H1 (cell line): Measurements from ENCODE around the gene ZNF672. TPM values are rescaled to one million over a fixed set of nuclear protein-coding genes. Genes with fewer than 3 reads are reported as not detected.

Experiments
- CTCF ChIA-PET: fragments of 300-600 bp; sonication (Branson Sonifier 250); formaldehyde crosslinking; loops from one replicate; lab custom pipeline; 2021; ENCODE audit not compliant: partially characterized antibody; lab: Charles Lee
- POLR2A ChIA-PET: fragments of 300-600 bp; sonication (Branson Sonifier 250); formaldehyde crosslinking; loops from one replicate; lab custom pipeline; 2021; ENCODE audit warnings: inconsistent platforms; ENCODE audit not compliant: partially characterized antibody; lab: Charles Lee
- DNase-seq, 2 experiments: peaks; one replicate each; pipeline versions ENCODE4 v3.0.0 to v3.0.0-alpha.2; 2010 to 2022; ENCODE audit warnings: low spot score in 2 of 2, low read depth in 1 of 2, mixed read lengths in 1 of 2
- FAIRE-seq: peaks from 2 replicates; lab custom pipeline; 2011; peaks lifted over from hg19 to GRCh38; lab: Jason Lieb, UNC
- H2AFZ ChIP-seq: 2 replicates; pipeline ENCODE4 v1.8.1; 2012; ENCODE audit warnings: low read length, inconsistent platforms
- H2AK5ac ChIP-seq: 2 replicates; pipeline ENCODE4 v1.6.1; 2013; ENCODE audit warnings: low read depth, low read length
- H2BK120ac ChIP-seq: replicated peaks from 2 replicates; pipeline ENCODE3; 2013; ENCODE audit warnings: low read depth, low read length, inconsistent platforms
- H2BK12ac ChIP-seq: 2 replicates; pipeline ENCODE4 v1.6.1; 2013; ENCODE audit warnings: low read depth, low read length
- H2BK15ac ChIP-seq: 2 replicates; pipeline ENCODE4 v1.6.1; 2013; ENCODE audit warnings: low read length
- H2BK20ac ChIP-seq: 2 replicates; pipeline ENCODE4 v1.6.1; 2013; ENCODE audit warnings: low read length
- H2BK5ac ChIP-seq: 2 replicates; pipeline ENCODE4 v1.6.1; 2013; ENCODE audit warnings: low read depth, low read length
- H3K14ac ChIP-seq: 2 replicates; pipeline ENCODE4 v1.6.1; 2013; ENCODE audit warnings: inconsistent platforms; ENCODE audit not compliant: insufficient read length
- H3K18ac ChIP-seq: 2 replicates; pipeline ENCODE4 v1.6.1; 2013; ENCODE audit warnings: low read length; ENCODE audit errors: extremely low read depth
- H3K23ac ChIP-seq: 2 replicates; pipeline ENCODE4 v1.6.1; 2013; ENCODE audit warnings: inconsistent platforms; ENCODE audit not compliant: insufficient read length
- H3K23me2 ChIP-seq: 2 replicates; pipeline ENCODE4 v1.6.1; 2013; ENCODE audit warnings: low read depth, low read length
- H3K27ac ChIP-seq: 2 replicates; pipeline ENCODE4 v1.6.1; 2011; ENCODE audit warnings: low read depth, low read length, inconsistent platforms
- H3K27me3 ChIP-seq, 4 experiments: replicated peaks in 1 of 4; 1 replicate in 1 of 4; 2 replicates in 3 of 4; pipeline versions ENCODE4 v1.6.1 to v1.8.1; 2011 to 2013; ENCODE audit warnings: low read length in 3 of 4, mild to moderate bottlenecking in 3 of 4, inconsistent platforms in 2 of 4, mixed read lengths in 2 of 4, moderate library complexity in 1 of 4; ENCODE audit not compliant: control insufficient read depth in 3 of 4, insufficient read depth in 3 of 4; ENCODE audit errors: extremely low read depth in 1 of 4
- H3K36me3 ChIP-seq, 4 experiments: 2 replicates each; pipeline versions ENCODE4 v1.6.1 to v1.8.1; 2011 to 2013; ENCODE audit warnings: mild to moderate bottlenecking in 4 of 4, low read length in 3 of 4, moderate library complexity in 2 of 4, control low read depth in 1 of 4, inconsistent platforms in 1 of 4; ENCODE audit not compliant: insufficient read depth in 4 of 4, control insufficient read depth in 2 of 4
- H3K4ac ChIP-seq: replicated peaks from 2 replicates; pipeline ENCODE3; 2013; ENCODE audit warnings: low read length, low read depth, mixed read lengths, inconsistent platforms; ENCODE audit not compliant: insufficient read length
- H3K4me1 ChIP-seq, 4 experiments: replicated peaks in 1 of 4; 1 replicate in 1 of 4; 2 replicates in 3 of 4; pipeline versions ENCODE4 v1.6.1 to v1.8.1; 2011 to 2013; ENCODE audit warnings: low read length in 3 of 4, inconsistent platforms in 2 of 4, mixed read lengths in 1 of 4; ENCODE audit not compliant: insufficient read depth in 4 of 4, control insufficient read depth in 3 of 4
- H3K4me2 ChIP-seq, 2 experiments: 2 replicates each; pipeline versions ENCODE4 v1.6.1 to v1.8.1; 2011 to 2013; ENCODE audit warnings: low read depth in 2 of 2, low read length in 2 of 2, control low read depth in 1 of 2, inconsistent platforms in 1 of 2, mild to moderate bottlenecking in 1 of 2; ENCODE audit not compliant: insufficient read depth in 1 of 2
- H3K4me3 ChIP-seq, 4 experiments: fragments of 200-600, 300-600 bp in 1 of 4; sonication (generic), shearing (Covaris generic), sonication (Bioruptor Twin) in 1 of 4; 2 replicates each; pipeline versions ENCODE4 v1.5.1 to v1.8.1; 2011 to 2016; ENCODE audit warnings: low read length in 4 of 4, low read depth in 3 of 4, control low read depth in 2 of 4, inconsistent platforms in 2 of 4, mild to moderate bottlenecking in 2 of 4, mixed read lengths in 1 of 4, moderate library complexity in 1 of 4; ENCODE audit not compliant: insufficient read depth in 2 of 4; ENCODE audit errors: extremely low read depth in 1 of 4
- H3K56ac ChIP-seq: replicated peaks from 2 replicates; pipeline ENCODE3; 2013; ENCODE audit warnings: low read depth, mild to moderate bottlenecking, mixed read lengths, low read length, inconsistent platforms; ENCODE audit not compliant: insufficient read length
- H3K79me1 ChIP-seq: 2 replicates; pipeline ENCODE4 v1.6.1; 2013; ENCODE audit warnings: low read depth, low read length, control low read depth
- H3K79me2 ChIP-seq, 2 experiments: 2 replicates each; pipeline versions ENCODE4 v1.6.1 to v1.8.1; 2012 to 2013; ENCODE audit warnings: low read length in 2 of 2, mild to moderate bottlenecking in 2 of 2, inconsistent platforms in 1 of 2; ENCODE audit not compliant: insufficient read depth in 2 of 2, control insufficient read depth in 1 of 2
- H3K9ac ChIP-seq, 4 experiments: replicated peaks in 1 of 4; 1 replicate in 1 of 4; 2 replicates in 3 of 4; pipeline versions ENCODE4 v1.6.1 to v1.8.1; 2011 to 2013; ENCODE audit warnings: low read depth in 3 of 4, low read length in 3 of 4, control low read depth in 2 of 4, mild to moderate bottlenecking in 2 of 4, moderate library complexity in 2 of 4, inconsistent platforms in 1 of 4; ENCODE audit errors: extremely low read depth in 1 of 4
- H3K9me3 ChIP-seq, 2 experiments: 2 replicates each; pipeline versions ENCODE4 v1.6.1 to v1.8.1; 2012 to 2013; ENCODE audit warnings: mild to moderate bottlenecking in 2 of 2, moderate library complexity in 2 of 2, control low read depth in 1 of 2, inconsistent platforms in 1 of 2, low read depth in 1 of 2, low read length in 1 of 2, mixed read lengths in 1 of 2; ENCODE audit not compliant: insufficient read depth in 2 of 2
- H4K20me1 ChIP-seq, 2 experiments: replicated peaks in 1 of 2; 2 replicates each; pipeline versions ENCODE3 to v1.8.1; 2011 to 2013; ENCODE audit warnings: inconsistent platforms in 2 of 2, low read length in 2 of 2, mild to moderate bottlenecking in 1 of 2; ENCODE audit not compliant: insufficient read depth in 2 of 2, control insufficient read depth in 1 of 2
- H4K5ac ChIP-seq: 2 replicates; pipeline ENCODE4 v1.6.1; 2013; ENCODE audit warnings: low read length, low read depth, mixed read lengths, inconsistent platforms; ENCODE audit not compliant: insufficient read length
- H4K8ac ChIP-seq: 2 replicates; pipeline ENCODE4 v1.8.0; 2013; ENCODE audit warnings: mild to moderate bottlenecking, moderate library complexity, low read length, inconsistent platforms; ENCODE audit not compliant: insufficient read depth; ENCODE audit errors: extremely low read depth
- H4K91ac ChIP-seq: replicated peaks from 2 replicates; pipeline ENCODE3; 2013; ENCODE audit warnings: low read length, mixed read lengths, inconsistent platforms; ENCODE audit not compliant: insufficient read length
- ASH2L ChIP-seq: fragments of 200-600, 300-600 bp; sonication (generic); IDR thresholded peaks from one replicate; pipeline ENCODE4 v1.7.1; 2017; ENCODE audit warnings: low read length
- BCL11A ChIP-seq, 2 experiments: IDR thresholded peaks; one replicate each; pipeline ENCODE4 v1.6.1; 2011; ENCODE audit warnings: low read depth in 2 of 2, low read length in 2 of 2, mild to moderate bottlenecking in 2 of 2
- CBX5 ChIP-seq: fragments of 300-800, 300-1000 bp; sonication (generic); IDR thresholded peaks from 2 replicates; pipeline ENCODE4 v1.7.1; 2016; ENCODE audit warnings: antibody characterized with exemption, low read length, low read depth
- CREB1 ChIP-seq: IDR thresholded peaks from 2 replicates; pipeline ENCODE4 v1.6.1; 2012; ENCODE audit warnings: inconsistent platforms
- EZH2 ChIP-seq: fragments of 200-600 bp; sonication (generic); IDR thresholded peaks from 2 replicates; pipeline ENCODE4 v1.7.1; 2012; ENCODE audit warnings: low read depth, mild to moderate bottlenecking, moderate library complexity, low read length, inconsistent platforms; ENCODE audit not compliant: severe bottlenecking
- FOSL1 ChIP-seq: IDR thresholded peaks from 2 replicates; pipeline ENCODE4 v1.6.1; 2011; ENCODE audit warnings: mild to moderate bottlenecking, low read depth, low read length, moderate library complexity; ENCODE audit not compliant: insufficient read depth
- JUND ChIP-seq: IDR thresholded peaks from 2 replicates; pipeline ENCODE4 v1.6.1; 2011; ENCODE audit warnings: mild to moderate bottlenecking, improper control_type of control experiment, low read length
- KDM1A ChIP-seq: fragments of 200-600, 300-600 bp; sonication (generic); IDR thresholded peaks from 2 replicates; pipeline ENCODE4 v1.7.1; 2016; ENCODE audit warnings: mild to moderate bottlenecking, low read length, borderline replicate concordance
- KDM5A ChIP-seq: fragments of 200-600 bp; IDR thresholded peaks from 2 replicates; pipeline ENCODE4 v1.7.1; 2012; ENCODE audit warnings: mild to moderate bottlenecking, low read length, inconsistent platforms, mixed read lengths
- POLR2AphosphoS5 ChIP-seq: IDR thresholded peaks from 2 replicates; pipeline ENCODE4 v1.6.1; 2011; ENCODE audit warnings: low read depth, low read length
- SP4 ChIP-seq: IDR thresholded peaks from 2 replicates; pipeline ENCODE4 v1.6.1; 2012; ENCODE audit warnings: low read length, inconsistent platforms
- TAF1 ChIP-seq: IDR thresholded peaks from 2 replicates; pipeline ENCODE4 v1.6.1; 2011; ENCODE audit warnings: mild to moderate bottlenecking, low read depth, low read length
- WGBS, 2 experiments: shearing (Covaris generic) in 1 of 2; methylation state at CpG; one replicate each; pipeline versions ENCODE4 v1.1.6 to v1.1.7; 2013 to 2015; ENCODE audit warnings: low lambda C conversion rate in 2 of 2, mixed read lengths in 2 of 2, inconsistent platforms in 1 of 2, low coverage in 1 of 2, missing lambda C conversion rate in 1 of 2; ENCODE audit not compliant: insufficient replicate concordance in 2 of 2, insufficient coverage in 1 of 2, insufficient read length in 1 of 2; ENCODE audit errors: extremely low coverage in 1 of 2, missing lambda C conversion rate in 1 of 2; 5-methylcytosine and 5-hydroxymethylcytosine counted together
- polyA plus RNA-seq, 7 experiments: library from polyadenylated mRNA; depleted of rRNA in 3 of 7; stranded (reverse) in 5 of 7; unstranded in 2 of 7; fragments of >200 nt in 5 of 7; fragments of 200-250 nt in 2 of 7; gene quantifications; 1 replicate in 5 of 7; 2 replicates in 1 of 7; 4 replicates in 1 of 7; pipeline versions ENCODE4 v1.2.1 to v1.2.3, GENCODE V29; 2011 to 2013; ENCODE audit warnings: missing spikeins in 2 of 7, mixed read lengths in 2 of 7
- total RNA-seq: library from RNA; stranded (reverse); fragmentation: NEBNext Ultra II Directional; extraction: Animal tissue kit (Norgen Biotek cat#: 25700); gene quantifications from 2 replicates; pipeline ENCODE4 v1.2.1, GENCODE V29; 2021
- TF ChIP-seq, protein P1 (sequence below): IDR thresholded peaks from 2 replicates; pipeline ENCODE4 v1.6.1; 2011; ENCODE audit warnings: low read length, improper control_type of control experiment
- TF ChIP-seq, protein P2 (sequence below): IDR thresholded peaks from 2 replicates; pipeline ENCODE4 v1.6.1; 2012; ENCODE audit warnings: inconsistent platforms

ZNF672 gene
- total and polyA plus RNA-seq, 2 of the 8 experiments (the other 6 are each of a cell fraction or from before 2014, with no cell fraction given) = 30.7 to 40.4 TPM

DNA sequence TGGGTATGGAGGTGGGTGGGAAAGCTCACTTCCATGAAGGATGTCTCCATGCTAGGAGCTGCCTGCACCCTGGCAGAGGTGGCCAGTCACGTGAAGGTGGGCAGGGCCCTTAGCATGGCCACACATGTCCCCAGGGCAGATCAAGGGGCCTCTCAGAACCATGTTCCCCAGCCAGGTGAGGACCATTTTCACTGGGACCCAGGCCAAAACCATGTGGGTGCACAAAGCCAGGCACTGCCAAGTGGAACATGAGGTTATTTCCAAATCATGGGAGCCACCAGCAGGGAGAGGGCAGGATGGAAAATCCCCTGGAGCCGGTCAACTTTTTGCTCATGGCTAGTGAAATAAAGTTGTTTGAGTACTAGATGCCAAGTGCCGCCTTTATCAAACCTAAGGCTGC, 11.1 kb downstream of the ZNF672 start:
- H4K5ac ChIP-seq = no peak overlapping the region
- no peaks in the 10 kb centered on the region for H3K79me2 ChIP-seq
- no peak overlapping the region for H2AK5ac ChIP-seq
- no peak overlapping the region for H2BK5ac ChIP-seq
- peaks cover 7 to 38% (median 36%) of the 10 kb centered on the region in 4 experiments for H3K36me3 ChIP-seq
- POLR2A ChIA-PET = interaction anchor here (1.8 to 6.7 kb wide), 2 partner anchors 9 to 13 kb away, joined by 10 to 47 read pairs; partner anchors contain the start of genes ZNF672 and ZNF692
- no peak overlapping the region for H2BK12ac ChIP-seq
- H3K79me1 ChIP-seq = 0 out of 2 replicates have a peak, but pooled peaks cover 2% of the 10 kb centered on the region
- H2BK20ac ChIP-seq = no peak overlapping the region
- H3K27ac ChIP-seq = no peak overlapping the region
- H4K8ac ChIP-seq = no peak overlapping the region
- H4K91ac ChIP-seq = no peak overlapping the region
- WGBS, 2 experiments = 80% methylated on average over 3 of the region's 3 CpGs; no CpG with 5 or more reads in 1 of the 2 experiments
- no peak overlapping the region for H2BK120ac ChIP-seq
- H3K14ac ChIP-seq = no peak overlapping the region
- no peak overlapping the region for H3K56ac ChIP-seq
- H2AFZ ChIP-seq = no peak overlapping the region
- H3K27me3 ChIP-seq = no peaks in the 10 kb centered on the region
- no peaks in the 10 kb centered on the region for H3K9me3 ChIP-seq
- DNase-seq = no peak
- no peak for FAIRE-seq
- no peak overlapping the region for H3K4ac ChIP-seq
- H2BK15ac ChIP-seq = no peak overlapping the region
- CTCF ChIA-PET = interaction anchor here (1.0 to 1.4 kb wide), 2 partner anchors 8 to 9 kb away, joined by 5 to 6 read pairs; partner anchors contain the start of gene ZNF692
- H3K9ac ChIP-seq = no peak overlapping the region
- no peak overlapping the region for H3K4me2 ChIP-seq
- H4K20me1 ChIP-seq = peaks cover 7 to 24% of the 10 kb centered on the region in 2 experiments
- no peak overlapping the region for H3K4me3 ChIP-seq
- H3K23ac ChIP-seq = no peak overlapping the region
- no peak overlapping the region for H3K18ac ChIP-seq
- H3K23me2 ChIP-seq = no peaks in the 10 kb centered on the region
- no peaks in the 10 kb centered on the region for H3K4me1 ChIP-seq
- TF ChIP-seq ASH2L = no peak
- no peak for TF ChIP-seq EZH2
- no peak for TF ChIP-seq TAF1
- no peak for TF ChIP-seq POLR2AphosphoS5
- TF ChIP-seq KDM1A = no peak
- TF ChIP-seq JUND = no peak
- TF ChIP-seq, protein P1, sequence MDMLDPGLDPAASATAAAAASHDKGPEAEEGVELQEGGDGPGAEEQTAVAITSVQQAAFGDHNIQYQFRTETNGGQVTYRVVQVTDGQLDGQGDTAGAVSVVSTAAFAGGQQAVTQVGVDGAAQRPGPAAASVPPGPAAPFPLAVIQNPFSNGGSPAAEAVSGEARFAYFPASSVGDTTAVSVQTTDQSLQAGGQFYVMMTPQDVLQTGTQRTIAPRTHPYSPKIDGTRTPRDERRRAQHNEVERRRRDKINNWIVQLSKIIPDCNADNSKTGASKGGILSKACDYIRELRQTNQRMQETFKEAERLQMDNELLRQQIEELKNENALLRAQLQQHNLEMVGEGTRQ = no peak
- TF ChIP-seq, protein P2, sequence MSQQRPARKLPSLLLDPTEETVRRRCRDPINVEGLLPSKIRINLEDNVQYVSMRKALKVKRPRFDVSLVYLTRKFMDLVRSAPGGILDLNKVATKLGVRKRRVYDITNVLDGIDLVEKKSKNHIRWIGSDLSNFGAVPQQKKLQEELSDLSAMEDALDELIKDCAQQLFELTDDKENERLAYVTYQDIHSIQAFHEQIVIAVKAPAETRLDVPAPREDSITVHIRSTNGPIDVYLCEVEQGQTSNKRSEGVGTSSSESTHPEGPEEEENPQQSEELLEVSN = no peak
- TF ChIP-seq BCL11A (IDR thresholded peaks at IDR 0.05; ENCODE audit: low read depth in 2 of 2, low read length in 2 of 2) = no peak
- no peak for TF ChIP-seq CBX5
- no peak for TF ChIP-seq FOSL1
- TF ChIP-seq KDM5A = no peak
- no peak for TF ChIP-seq CREB1
- no peak for TF ChIP-seq SP4
